Loucy (cell line): ENCODE results near the gene RAB11FIP3.
"Not testable (repeated sequence)": the region's sequence is repeated elsewhere in the genome, so short reads cannot be mapped to it uniquely, and the experiment has no call there.

Experiments
- H2AFZ ChIP-seq: fragments of 200-600 bp; sonication (generic); 2 replicates; pipeline ENCODE4 v1.6.0; 2016; ENCODE audit warnings: antibody characterized with exemption, mild to moderate bottlenecking, low read length, moderate library complexity
- H3F3A ChIP-seq: fragments of 200-600 bp; 2 replicates; pipeline ENCODE4 v1.6.0; 2016; ENCODE audit warnings: antibody characterized with exemption, low read depth, mild to moderate bottlenecking
- H3K27me3 ChIP-seq: fragments of 200-600 bp; sonication (generic); 2 replicates; pipeline ENCODE4 v1.6.1; 2014; ENCODE audit warnings: low read length, mild to moderate bottlenecking; ENCODE audit not compliant: insufficient read depth, poor library complexity, severe bottlenecking
- H3K36me3 ChIP-seq: fragments of 200-600 bp; sonication (generic); 2 replicates; pipeline ENCODE4 v1.6.1; 2016; ENCODE audit warnings: low read length; ENCODE audit not compliant: insufficient read depth
- H3K4me1 ChIP-seq: fragments of 200-600 bp; sonication (generic); 2 replicates; pipeline ENCODE4 v1.5.1; 2014; ENCODE audit warnings: low read length, mild to moderate bottlenecking; ENCODE audit not compliant: insufficient read depth, poor library complexity, severe bottlenecking
- H3K4me2 ChIP-seq: fragments of 200-600 bp; sonication (generic); 2 replicates; pipeline ENCODE4 v1.6.0; 2014; ENCODE audit warnings: antibody characterized with exemption, low read length, low read depth, mild to moderate bottlenecking; ENCODE audit not compliant: poor library complexity, severe bottlenecking
- H3K4me3 ChIP-seq: fragments of 200-600 bp; sonication (generic); 2 replicates; pipeline ENCODE4 v1.5.1; 2014; ENCODE audit warnings: low read length, mild to moderate bottlenecking, mixed read lengths; ENCODE audit not compliant: poor library complexity, severe bottlenecking
- H3K79me2 ChIP-seq: fragments of 200-600 bp; sonication (generic); 2 replicates; pipeline ENCODE4 v1.6.1; 2014; ENCODE audit warnings: low read length; ENCODE audit not compliant: insufficient read depth
- H3K9ac ChIP-seq: fragments of 200-600 bp; sonication (generic); 2 replicates; pipeline ENCODE4 v1.6.0; 2014; ENCODE audit warnings: mild to moderate bottlenecking, low read depth, low read length, moderate library complexity; ENCODE audit not compliant: poor library complexity, severe bottlenecking
- H3K9me2 ChIP-seq: fragments of 200-600 bp; sonication (generic); replicated peaks from 2 replicates; pipeline ENCODE4 v1.6.1; 2016; ENCODE audit warnings: low read depth, low read length, mixed read lengths
- H3K9me3 ChIP-seq: fragments of 200-600 bp; sonication (generic); 2 replicates; pipeline ENCODE4 v1.6.1; 2014; ENCODE audit warnings: mild to moderate bottlenecking, antibody characterized with exemption, low read length, low read depth; ENCODE audit not compliant: insufficient read depth
- H4K20me1 ChIP-seq: fragments of 200-600 bp; sonication (generic); 2 replicates; pipeline ENCODE4 v1.6.0; 2014; ENCODE audit warnings: antibody characterized with exemption, low read length, mild to moderate bottlenecking; ENCODE audit not compliant: insufficient read depth, poor library complexity, severe bottlenecking
- EZH2phosphoT487 ChIP-seq: fragments of 200-600 bp; IDR thresholded peaks from 2 replicates; pipeline ENCODE4 v1.6.1; 2018; ENCODE audit warnings: antibody characterized with exemption, mild to moderate bottlenecking, moderate library complexity, borderline replicate concordance
- TF ChIP-seq, protein P1 (sequence below): fragments of 200-600 bp; sonication (generic); conservative IDR thresholded peaks from 2 replicates; pipeline ENCODE4 v1.5.1; 2014; ENCODE audit warnings: mild to moderate bottlenecking, antibody characterized with exemption, low read length

RAB11FIP3 gene

DNA sequence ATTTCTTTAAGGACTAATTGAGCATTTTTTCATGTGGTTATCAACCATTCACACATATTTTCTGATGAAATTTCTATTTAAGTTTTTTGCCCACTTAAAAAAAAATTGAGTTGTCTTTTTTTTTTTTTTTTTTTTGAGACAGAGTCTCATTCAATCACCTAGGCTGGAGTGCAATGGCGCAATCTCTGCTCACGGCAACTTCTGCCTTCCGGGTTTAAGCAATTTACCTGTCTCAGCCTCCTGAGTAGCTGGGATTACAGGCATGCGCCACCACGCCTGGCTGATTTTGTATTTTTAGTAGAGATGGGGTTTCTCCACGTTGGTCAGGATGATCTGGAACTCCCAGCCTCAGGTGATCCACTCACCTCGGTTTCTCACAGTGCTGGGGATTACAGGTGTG is 34.3 kb downstream of the RAB11FIP3 start:
- no peaks in the 10 kb centered on the region for H3K27me3 ChIP-seq
- no peak overlapping the region for H3K4me2 ChIP-seq
- H3K36me3 ChIP-seq: peaks cover 4% of the 10 kb centered on the region; the same call in 1 of the 2 replicates
- H3F3A ChIP-seq: no peaks in the 10 kb centered on the region
- H3K79me2 ChIP-seq: no peaks in the 10 kb centered on the region
- no peaks in the 10 kb centered on the region for H3K9me2 ChIP-seq
- no peak for TF ChIP-seq EZH2phosphoT487
- TF ChIP-seq, protein P1, sequence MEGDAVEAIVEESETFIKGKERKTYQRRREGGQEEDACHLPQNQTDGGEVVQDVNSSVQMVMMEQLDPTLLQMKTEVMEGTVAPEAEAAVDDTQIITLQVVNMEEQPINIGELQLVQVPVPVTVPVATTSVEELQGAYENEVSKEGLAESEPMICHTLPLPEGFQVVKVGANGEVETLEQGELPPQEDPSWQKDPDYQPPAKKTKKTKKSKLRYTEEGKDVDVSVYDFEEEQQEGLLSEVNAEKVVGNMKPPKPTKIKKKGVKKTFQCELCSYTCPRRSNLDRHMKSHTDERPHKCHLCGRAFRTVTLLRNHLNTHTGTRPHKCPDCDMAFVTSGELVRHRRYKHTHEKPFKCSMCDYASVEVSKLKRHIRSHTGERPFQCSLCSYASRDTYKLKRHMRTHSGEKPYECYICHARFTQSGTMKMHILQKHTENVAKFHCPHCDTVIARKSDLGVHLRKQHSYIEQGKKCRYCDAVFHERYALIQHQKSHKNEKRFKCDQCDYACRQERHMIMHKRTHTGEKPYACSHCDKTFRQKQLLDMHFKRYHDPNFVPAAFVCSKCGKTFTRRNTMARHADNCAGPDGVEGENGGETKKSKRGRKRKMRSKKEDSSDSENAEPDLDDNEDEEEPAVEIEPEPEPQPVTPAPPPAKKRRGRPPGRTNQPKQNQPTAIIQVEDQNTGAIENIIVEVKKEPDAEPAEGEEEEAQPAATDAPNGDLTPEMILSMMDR: no peak
- H3K9ac ChIP-seq: no peak overlapping the region
- no peaks in the 10 kb centered on the region for H3K4me1 ChIP-seq
- no peaks in the 10 kb centered on the region for H4K20me1 ChIP-seq
- H3K9me3 ChIP-seq: no peaks in the 10 kb centered on the region
- H2AFZ ChIP-seq: no peak overlapping the region
- no peak overlapping the region for H3K4me3 ChIP-seq

- Histone ChIP-seq H3K79me2 (no peaks in the 10 kb centered on the region), H4K20me1 (no peaks in the 10 kb centered on the region), H3K36me3 (peaks cover 4% of the 10 kb centered on the region; the same call in 1 of the 2 replicates)
These were observed 35.3 kb downstream of the RAB11FIP3 start for GRCh38 chr16:460787-461186.

GRCh38 chr16:463071-463470 is 37.6 kb downstream of the RAB11FIP3 start:
- H2AFZ ChIP-seq: no peak overlapping the region
- no peaks in the 10 kb centered on the region for H4K20me1 ChIP-seq
- H3K9ac ChIP-seq: no peak overlapping the region
- H3K4me3 ChIP-seq: no peak overlapping the region
- no peak for TF ChIP-seq EZH2phosphoT487
- TF ChIP-seq, protein P1: no peak
- peaks cover 4% of the 10 kb centered on the region; the same call in 1 of the 2 replicates for H3K36me3 ChIP-seq
- H3K27me3 ChIP-seq: no peaks in the 10 kb centered on the region
- H3K9me2 ChIP-seq: no peaks in the 10 kb centered on the region
- no peaks in the 10 kb centered on the region for H3F3A ChIP-seq
- H3K9me3 ChIP-seq: no peaks in the 10 kb centered on the region
- H3K79me2 ChIP-seq: no peaks in the 10 kb centered on the region
- H3K4me1 ChIP-seq: no peaks in the 10 kb centered on the region
- H3K4me2 ChIP-seq: no peak overlapping the region

More at GRCh38 chr16:460787-461186, 35.3 kb downstream of the RAB11FIP3 start:
- Histone ChIP-seq H3K4me1 (no peaks in the 10 kb centered on the region), H3K9ac (no peak overlapping the region), H3K4me2 (no peak overlapping the region), H3K4me3 (no peak overlapping the region), H3K9me2 (no peaks in the 10 kb centered on the region), H2AFZ (no peak overlapping the region), H3K9me3 (no peaks in the 10 kb centered on the region), H3F3A (no peaks in the 10 kb centered on the region), H3K27me3 (no peaks in the 10 kb centered on the region)
- TF ChIP-seq EZH2phosphoT487: no peak

DNA sequence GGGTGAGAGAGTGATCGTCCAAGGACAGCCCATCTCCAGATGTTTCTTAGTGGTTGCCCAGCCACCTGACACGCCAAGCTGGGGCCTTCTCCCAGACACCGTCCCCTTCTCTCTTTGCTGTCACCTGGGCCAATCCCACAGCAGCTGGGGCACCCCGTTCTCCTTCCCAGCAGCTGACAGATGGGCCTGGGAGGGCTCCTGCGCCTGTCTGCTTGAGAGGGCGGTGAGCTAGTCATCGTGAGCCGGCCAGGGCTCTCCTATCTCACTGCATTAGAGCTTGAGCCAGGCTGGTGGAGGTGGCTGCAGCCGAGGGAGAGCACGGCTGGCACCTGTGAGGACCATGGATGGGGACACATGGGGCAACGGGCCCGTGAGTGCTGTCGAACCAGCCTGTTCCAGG is 41.2 kb downstream of the RAB11FIP3 start:
- Histone ChIP-seq H3F3A (no peaks in the 10 kb centered on the region), H3K9me2 (no peaks in the 10 kb centered on the region), H3K79me2 (no peaks in the 10 kb centered on the region), H3K36me3 (peaks cover 4% of the 10 kb centered on the region; the same call in 1 of the 2 replicates), H3K4me3 (no peak overlapping the region), H2AFZ (no peak overlapping the region), H3K9ac (no peak overlapping the region), H3K4me2 (no peak overlapping the region), H3K27me3 (no peaks in the 10 kb centered on the region), H4K20me1 (no peaks in the 10 kb centered on the region), H3K4me1 (no peaks in the 10 kb centered on the region), H3K9me3 (no peaks in the 10 kb centered on the region)
- TF ChIP-seq, protein P1: no peak
- no peak for TF ChIP-seq EZH2phosphoT487

DNA sequence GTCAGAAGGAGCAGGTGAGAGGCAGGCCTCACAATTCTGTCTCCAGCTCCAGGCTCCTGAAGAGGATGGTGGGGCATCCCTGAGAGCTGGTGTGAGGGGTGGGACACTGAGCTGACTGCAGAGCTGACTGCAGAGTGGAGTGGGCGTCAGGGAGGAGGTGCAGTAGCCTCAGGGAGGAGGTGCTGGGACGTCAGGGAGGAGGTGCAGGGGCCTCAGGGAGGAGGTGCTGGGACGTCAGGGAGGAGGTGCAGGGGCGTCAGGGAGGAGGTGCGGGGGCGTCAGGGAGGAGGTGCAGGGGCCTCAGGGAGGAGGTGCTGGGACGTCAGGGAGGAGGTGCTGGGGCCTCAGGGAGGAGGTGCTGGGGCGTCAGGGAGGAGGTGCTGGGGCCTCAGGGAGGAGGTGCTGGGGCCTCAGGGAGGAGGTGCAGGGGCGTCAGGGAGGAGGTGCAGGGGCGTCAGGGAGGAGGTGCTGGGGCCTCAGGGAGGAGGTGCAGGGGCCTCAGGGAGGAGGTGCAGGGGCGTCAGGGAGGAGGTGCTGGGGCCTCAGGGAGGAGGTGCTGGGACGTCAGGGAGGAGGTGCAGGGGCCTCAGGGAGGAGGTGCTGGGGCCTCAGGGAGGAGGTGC is 41.9 kb downstream of the RAB11FIP3 start:
- H3K36me3 ChIP-seq, H3K4me3 ChIP-seq, H3K4me1 ChIP-seq, H3K27me3 ChIP-seq, H3K9me2 ChIP-seq, H4K20me1 ChIP-seq, H2AFZ ChIP-seq, H3K79me2 ChIP-seq, H3K9ac ChIP-seq, H3K4me2 ChIP-seq, H3F3A ChIP-seq, H3K9me3 ChIP-seq: not testable (repeated sequence)
